Measurements from ENCODE around the gene FBXL17.

FBXL17 gene

GRCh38 chr5:108381954-108382783, at the start of gene FBXL17:
FBXL17 (minus strand) TSS chr5:108382098.
- TF ChIP-seq, protein P1, sequence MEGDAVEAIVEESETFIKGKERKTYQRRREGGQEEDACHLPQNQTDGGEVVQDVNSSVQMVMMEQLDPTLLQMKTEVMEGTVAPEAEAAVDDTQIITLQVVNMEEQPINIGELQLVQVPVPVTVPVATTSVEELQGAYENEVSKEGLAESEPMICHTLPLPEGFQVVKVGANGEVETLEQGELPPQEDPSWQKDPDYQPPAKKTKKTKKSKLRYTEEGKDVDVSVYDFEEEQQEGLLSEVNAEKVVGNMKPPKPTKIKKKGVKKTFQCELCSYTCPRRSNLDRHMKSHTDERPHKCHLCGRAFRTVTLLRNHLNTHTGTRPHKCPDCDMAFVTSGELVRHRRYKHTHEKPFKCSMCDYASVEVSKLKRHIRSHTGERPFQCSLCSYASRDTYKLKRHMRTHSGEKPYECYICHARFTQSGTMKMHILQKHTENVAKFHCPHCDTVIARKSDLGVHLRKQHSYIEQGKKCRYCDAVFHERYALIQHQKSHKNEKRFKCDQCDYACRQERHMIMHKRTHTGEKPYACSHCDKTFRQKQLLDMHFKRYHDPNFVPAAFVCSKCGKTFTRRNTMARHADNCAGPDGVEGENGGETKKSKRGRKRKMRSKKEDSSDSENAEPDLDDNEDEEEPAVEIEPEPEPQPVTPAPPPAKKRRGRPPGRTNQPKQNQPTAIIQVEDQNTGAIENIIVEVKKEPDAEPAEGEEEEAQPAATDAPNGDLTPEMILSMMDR (IDR thresholded peaks at IDR 0.05; ENCODE audit: low read depth, low read length, missing control alignments), result no peak
- peak; percentile 92 for DNase-seq (ENCODE audit: low read depth)

DNA sequence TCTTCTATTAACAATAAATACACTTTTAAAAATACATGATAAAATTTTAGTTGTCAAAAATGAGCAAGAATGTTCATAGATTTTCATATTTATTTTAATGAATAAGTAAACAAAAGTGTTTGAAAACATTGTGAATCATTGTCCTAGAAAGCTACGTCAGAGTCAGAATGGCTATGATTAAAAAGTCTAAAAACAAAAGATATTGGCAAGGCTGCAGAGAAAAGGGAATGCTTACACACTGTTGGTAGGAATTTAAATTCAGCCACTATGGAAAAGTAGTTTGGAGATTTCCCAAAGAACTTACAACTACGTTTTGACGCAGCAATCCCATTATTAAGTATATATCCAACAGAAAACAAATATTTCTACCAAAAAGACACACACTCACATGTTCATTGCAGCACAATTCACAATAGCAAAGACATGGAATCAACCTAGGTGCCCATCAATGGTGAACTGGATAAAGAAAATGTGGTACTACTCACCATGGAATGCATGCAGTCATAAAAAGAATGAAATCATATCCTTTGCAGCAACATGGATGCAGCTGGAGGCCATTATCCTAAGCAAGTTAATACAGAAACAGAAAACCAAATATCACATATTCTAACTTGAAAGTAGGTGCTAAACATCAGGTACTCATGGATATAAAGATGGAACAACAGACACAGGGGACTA, 49.2 kb upstream of the FBXL17 start:
- no peak for DNase-seq (ENCODE audit: low read depth)
- H3K4me3 ChIP-seq (ENCODE audit: low read depth, low read length), result no peak overlapping the region
- TF ChIP-seq, protein P1 (IDR thresholded peaks at IDR 0.05; ENCODE audit: low read depth, low read length, missing control alignments), result no peak

More at GRCh38 chr5:108381954-108382783, at the start of gene FBXL17:
- peak within 1 kb of the TSS; percentile 63 for H3K4me3 ChIP-seq (ENCODE audit: low read depth, low read length)

GRCh38 chr5:108421713-108422112, 39.8 kb upstream of the FBXL17 start:
- TF ChIP-seq, protein P1 (IDR thresholded peaks at IDR 0.05; ENCODE audit: low read depth, low read length, missing control alignments), result no peak
- DNase-seq (ENCODE audit: low read depth), result no peak
- no peak overlapping the region for H3K4me3 ChIP-seq (ENCODE audit: low read depth, low read length)

- TF ChIP-seq, protein P1 (IDR thresholded peaks at IDR 0.05; ENCODE audit: low read depth, low read length, missing control alignments), result no peak
- DNase-seq (ENCODE audit: low read depth), result no peak
- H3K4me3 ChIP-seq (ENCODE audit: low read depth, low read length), result no peak overlapping the region
These were observed 38.9 kb upstream of the FBXL17 start for GRCh38 chr5:108420755-108421154.

GRCh38 chr5:108420158-108420557, 38.3 kb upstream of the FBXL17 start:
- TF ChIP-seq, protein P1 (IDR thresholded peaks at IDR 0.05; ENCODE audit: low read depth, low read length, missing control alignments), result no peak
- DNase-seq (ENCODE audit: low read depth), result no peak
- no peak overlapping the region for H3K4me3 ChIP-seq (ENCODE audit: low read depth, low read length)

GRCh38 chr5:108418197-108418596, 36.3 kb upstream of the FBXL17 start:
- TF ChIP-seq, protein P1 (IDR thresholded peaks at IDR 0.05; ENCODE audit: low read depth, low read length, missing control alignments), result no peak
- H3K4me3 ChIP-seq (ENCODE audit: low read depth, low read length), result no peak overlapping the region
- DNase-seq (ENCODE audit: low read depth), result no peak

Measured in GM12864 (cell line).